ENCODE measurements around the gene MACROD2. TPM values are rescaled to one million over a fixed set of nuclear protein-coding genes. Genes with fewer than 3 reads are reported as not detected.

The MACROD2 gene
- total RNA-seq, 1 donor from 2014 or later = 3.5 TPM

DNA sequence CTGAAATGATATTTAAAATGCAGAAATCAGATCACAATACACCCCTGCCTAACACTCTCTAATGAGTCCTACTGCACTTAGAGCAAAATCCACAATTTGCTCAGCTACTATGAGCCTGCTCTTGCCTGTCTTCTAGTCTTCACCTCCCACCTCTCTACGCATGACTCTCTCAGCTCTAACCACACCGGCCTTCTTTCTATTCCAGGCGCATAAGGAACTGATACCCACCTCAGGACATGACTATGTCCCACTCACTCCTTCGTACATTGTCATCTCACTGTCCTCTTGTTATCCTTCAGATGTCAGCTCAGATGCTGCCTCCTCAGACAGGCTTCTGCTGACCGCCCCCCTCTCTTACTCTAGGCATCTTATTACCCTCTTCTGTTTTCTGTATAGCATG is 543.1 kb downstream of the MACROD2 start:
- no peaks in the 10 kb centered on the region for H3K27me3 ChIP-seq
- H3K9me3 ChIP-seq = no peaks in the 10 kb centered on the region
- H3K27ac ChIP-seq = no peak overlapping the region
- H3K4me1 ChIP-seq = no peaks in the 10 kb centered on the region
- intact Hi-C loops (cut with DNase I) = no loop called here
- no peak overlapping the region for H3K4me3 ChIP-seq
- TF ChIP-seq, protein P1, sequence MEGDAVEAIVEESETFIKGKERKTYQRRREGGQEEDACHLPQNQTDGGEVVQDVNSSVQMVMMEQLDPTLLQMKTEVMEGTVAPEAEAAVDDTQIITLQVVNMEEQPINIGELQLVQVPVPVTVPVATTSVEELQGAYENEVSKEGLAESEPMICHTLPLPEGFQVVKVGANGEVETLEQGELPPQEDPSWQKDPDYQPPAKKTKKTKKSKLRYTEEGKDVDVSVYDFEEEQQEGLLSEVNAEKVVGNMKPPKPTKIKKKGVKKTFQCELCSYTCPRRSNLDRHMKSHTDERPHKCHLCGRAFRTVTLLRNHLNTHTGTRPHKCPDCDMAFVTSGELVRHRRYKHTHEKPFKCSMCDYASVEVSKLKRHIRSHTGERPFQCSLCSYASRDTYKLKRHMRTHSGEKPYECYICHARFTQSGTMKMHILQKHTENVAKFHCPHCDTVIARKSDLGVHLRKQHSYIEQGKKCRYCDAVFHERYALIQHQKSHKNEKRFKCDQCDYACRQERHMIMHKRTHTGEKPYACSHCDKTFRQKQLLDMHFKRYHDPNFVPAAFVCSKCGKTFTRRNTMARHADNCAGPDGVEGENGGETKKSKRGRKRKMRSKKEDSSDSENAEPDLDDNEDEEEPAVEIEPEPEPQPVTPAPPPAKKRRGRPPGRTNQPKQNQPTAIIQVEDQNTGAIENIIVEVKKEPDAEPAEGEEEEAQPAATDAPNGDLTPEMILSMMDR (IDR thresholded peaks at IDR 0.05) = no peak
- H3K36me3 ChIP-seq = no peaks in the 10 kb centered on the region
- DNase-seq (ENCODE audit: low spot score in 2 of 2) = no peak

DNA sequence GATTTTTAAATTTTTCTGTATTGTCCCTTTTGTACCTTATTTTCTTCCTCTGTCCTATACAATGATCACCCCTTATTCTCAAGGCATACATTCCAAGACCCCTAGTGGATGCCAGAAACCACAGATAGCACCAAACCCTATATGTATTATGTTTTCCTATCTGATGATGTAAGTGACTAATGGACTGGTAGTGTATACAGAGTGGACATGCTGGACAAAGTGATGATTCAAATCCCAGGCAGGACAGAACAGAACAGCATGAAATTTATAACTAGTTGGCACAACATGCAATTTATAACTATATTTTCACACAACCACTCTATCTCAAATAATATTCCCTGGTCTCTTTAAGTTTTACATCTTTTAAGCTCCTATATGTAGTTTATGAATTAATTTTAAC is 547.7 kb downstream of the MACROD2 start:
- intact Hi-C loops (cut with DNase I) = no loop called here
- Histone ChIP-seq H3K4me1 (no peaks in the 10 kb centered on the region), H3K9me3 (no peaks in the 10 kb centered on the region), H3K36me3 (no peaks in the 10 kb centered on the region), H3K27me3 (no peaks in the 10 kb centered on the region), H3K27ac (no peak overlapping the region), H3K4me3 (no peak overlapping the region)
- DNase-seq (ENCODE audit: low spot score in 2 of 2) = no peak
- TF ChIP-seq, protein P1 (IDR thresholded peaks at IDR 0.05) = no peak

DNA sequence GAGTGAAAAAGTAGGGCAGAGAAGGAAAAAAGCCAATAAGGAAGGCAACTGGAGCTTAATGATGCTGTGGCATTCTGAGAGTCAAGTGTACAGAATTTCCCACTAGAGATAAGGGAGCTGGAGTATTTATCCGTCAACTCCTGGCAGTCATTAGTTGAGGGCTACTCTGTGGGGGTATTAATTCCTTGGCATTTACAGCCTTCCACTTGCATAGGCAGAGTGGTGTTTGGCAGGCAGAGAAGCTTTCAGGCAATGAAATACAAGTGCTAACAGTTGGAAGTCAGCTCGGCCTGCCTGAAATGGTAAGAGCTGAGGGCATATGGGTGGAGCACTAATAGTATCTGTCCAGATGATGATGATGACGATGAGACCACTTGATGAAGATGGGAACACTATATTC is 549.4 kb downstream of the MACROD2 start:
- H3K4me1 ChIP-seq = no peaks in the 10 kb centered on the region
- H3K27ac ChIP-seq = no peak overlapping the region
- H3K9me3 ChIP-seq = no peaks in the 10 kb centered on the region
- no peaks in the 10 kb centered on the region for H3K36me3 ChIP-seq
- intact Hi-C loops (cut with DNase I) = no loop called here
- no peak for DNase-seq (ENCODE audit: low spot score in 2 of 2)
- no peak overlapping the region for H3K4me3 ChIP-seq
- H3K27me3 ChIP-seq = no peaks in the 10 kb centered on the region
- TF ChIP-seq, protein P1 (IDR thresholded peaks at IDR 0.05) = no peak

DNA sequence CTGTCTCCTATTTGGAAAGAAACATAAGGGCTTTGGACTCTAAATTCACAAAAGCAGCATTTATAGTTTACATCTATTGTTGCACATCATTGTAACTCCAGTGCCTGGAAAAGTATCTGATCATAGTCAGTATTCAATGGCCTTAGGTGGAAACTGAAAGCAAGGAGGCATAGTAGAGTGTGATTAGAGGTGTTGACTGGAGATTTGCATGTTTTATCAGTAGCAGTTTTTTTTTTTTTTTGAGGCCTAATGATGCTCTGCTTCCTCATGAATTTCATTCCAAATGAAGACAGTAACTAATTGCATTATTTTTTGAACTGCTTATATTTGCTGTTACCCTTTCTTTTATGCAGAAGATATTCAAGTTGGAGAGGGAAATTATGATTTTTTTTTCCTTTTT is 555.3 kb downstream of the MACROD2 start:
- Histone ChIP-seq H3K36me3 (no peaks in the 10 kb centered on the region), H3K9me3 (no peaks in the 10 kb centered on the region), H3K27ac (no peak overlapping the region), H3K4me1 (no peaks in the 10 kb centered on the region), H3K27me3 (no peaks in the 10 kb centered on the region), H3K4me3 (no peak overlapping the region)
- no peak for DNase-seq (ENCODE audit: low spot score in 2 of 2)
- TF ChIP-seq, protein P1 (IDR thresholded peaks at IDR 0.05) = no peak
- intact Hi-C loops (cut with DNase I) = no loop called here

DNA sequence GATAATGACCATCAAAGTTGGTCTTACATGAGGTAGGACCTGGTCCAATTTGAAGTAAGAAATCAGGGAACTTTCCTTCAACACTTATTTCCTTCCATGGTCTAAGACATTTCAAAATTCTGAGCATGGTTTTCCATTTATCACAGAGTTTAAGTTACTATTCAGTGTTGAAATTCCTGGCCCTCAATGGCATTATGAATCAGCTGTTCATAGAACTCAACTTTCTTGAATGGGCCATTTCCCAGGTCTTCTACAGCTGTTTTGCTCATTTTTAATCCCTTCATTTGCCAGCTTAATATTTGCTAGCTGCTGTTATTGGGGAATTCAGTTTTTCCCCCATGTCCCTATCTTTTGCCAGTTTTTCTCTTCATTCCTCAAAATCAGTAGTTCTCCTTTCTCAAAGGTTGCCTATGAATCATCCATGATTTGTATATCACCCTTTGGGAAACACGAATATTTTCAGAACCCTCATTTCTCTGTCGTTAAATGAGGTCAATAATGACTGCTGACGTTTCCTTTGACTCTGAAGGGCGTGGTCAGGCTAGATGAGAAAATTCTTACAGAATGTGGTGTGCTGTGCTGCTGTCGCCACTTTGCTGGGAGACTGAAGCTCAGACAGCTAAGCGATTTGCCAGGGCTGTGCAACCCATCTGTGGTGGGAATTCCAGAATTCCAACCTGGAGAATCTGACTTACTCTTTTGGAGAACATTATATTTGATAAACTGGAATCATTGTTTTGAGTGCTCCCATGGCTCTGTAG is 558.6 kb downstream of the MACROD2 start:
- no peaks in the 10 kb centered on the region for H3K36me3 ChIP-seq
- no peaks in the 10 kb centered on the region for H3K4me1 ChIP-seq
- H3K4me3 ChIP-seq = no peak overlapping the region
- intact Hi-C loops (cut with DNase I) = no loop called here
- H3K27me3 ChIP-seq = no peaks in the 10 kb centered on the region
- TF ChIP-seq, protein P1 (IDR thresholded peaks at IDR 0.05) = no peak
- DNase-seq (ENCODE audit: low spot score in 2 of 2) = no peak
- no peak overlapping the region for H3K27ac ChIP-seq
- H3K9me3 ChIP-seq = no peaks in the 10 kb centered on the region
